ENCODE measurements around the gene GALNT12.

GALNT12 gene

DNA sequence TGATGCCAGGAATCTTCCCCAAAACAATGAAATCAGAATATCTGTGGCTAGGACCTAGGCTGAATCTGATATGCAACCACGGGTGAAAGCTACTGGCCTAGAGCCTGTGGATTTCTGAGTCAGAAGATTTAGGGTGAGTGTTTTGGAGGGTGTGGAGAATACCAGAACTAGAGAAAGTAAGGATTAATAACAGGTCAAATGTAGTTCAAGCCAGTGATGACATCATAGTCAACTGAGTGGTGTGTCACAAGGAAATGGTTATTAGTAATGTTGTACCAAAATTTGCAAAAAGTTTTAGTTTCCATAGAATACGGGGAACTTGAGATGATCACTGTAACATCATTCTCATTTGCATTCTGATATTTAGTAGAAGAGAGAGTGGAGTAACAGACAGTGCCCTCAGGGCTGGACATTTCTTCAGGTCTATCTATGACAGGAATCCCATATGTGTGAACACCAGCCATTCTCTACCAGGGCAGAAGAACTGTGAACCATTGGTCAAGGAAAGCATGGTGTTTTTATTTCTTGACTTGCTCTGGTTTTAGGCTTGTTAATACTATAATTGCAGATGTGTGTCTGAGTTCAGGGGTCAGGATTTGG, 3.7 kb downstream of the GALNT12 start (continued):
- TF ChIP-seq, protein P1, sequence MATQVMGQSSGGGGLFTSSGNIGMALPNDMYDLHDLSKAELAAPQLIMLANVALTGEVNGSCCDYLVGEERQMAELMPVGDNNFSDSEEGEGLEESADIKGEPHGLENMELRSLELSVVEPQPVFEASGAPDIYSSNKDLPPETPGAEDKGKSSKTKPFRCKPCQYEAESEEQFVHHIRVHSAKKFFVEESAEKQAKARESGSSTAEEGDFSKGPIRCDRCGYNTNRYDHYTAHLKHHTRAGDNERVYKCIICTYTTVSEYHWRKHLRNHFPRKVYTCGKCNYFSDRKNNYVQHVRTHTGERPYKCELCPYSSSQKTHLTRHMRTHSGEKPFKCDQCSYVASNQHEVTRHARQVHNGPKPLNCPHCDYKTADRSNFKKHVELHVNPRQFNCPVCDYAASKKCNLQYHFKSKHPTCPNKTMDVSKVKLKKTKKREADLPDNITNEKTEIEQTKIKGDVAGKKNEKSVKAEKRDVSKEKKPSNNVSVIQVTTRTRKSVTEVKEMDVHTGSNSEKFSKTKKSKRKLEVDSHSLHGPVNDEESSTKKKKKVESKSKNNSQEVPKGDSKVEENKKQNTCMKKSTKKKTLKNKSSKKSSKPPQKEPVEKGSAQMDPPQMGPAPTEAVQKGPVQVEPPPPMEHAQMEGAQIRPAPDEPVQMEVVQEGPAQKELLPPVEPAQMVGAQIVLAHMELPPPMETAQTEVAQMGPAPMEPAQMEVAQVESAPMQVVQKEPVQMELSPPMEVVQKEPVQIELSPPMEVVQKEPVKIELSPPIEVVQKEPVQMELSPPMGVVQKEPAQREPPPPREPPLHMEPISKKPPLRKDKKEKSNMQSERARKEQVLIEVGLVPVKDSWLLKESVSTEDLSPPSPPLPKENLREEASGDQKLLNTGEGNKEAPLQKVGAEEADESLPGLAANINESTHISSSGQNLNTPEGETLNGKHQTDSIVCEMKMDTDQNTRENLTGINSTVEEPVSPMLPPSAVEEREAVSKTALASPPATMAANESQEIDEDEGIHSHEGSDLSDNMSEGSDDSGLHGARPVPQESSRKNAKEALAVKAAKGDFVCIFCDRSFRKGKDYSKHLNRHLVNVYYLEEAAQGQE (tag by site-specific recombination; IDR thresholded peaks at IDR 0.05): no peak
- TF ChIP-seq PRDM1 (tag by site-specific recombination; IDR thresholded peaks at IDR 0.05): peak; percentile 47; the same call in 1 of the 2 replicates
- TF ChIP-seq ZNF366 (tag by site-specific recombination; conservative IDR thresholded peaks at IDR 0.05): peak; percentile 40; the same call in 1 of the 2 replicates
- TF ChIP-seq ZBTB21 (tag by site-specific recombination; IDR thresholded peaks at IDR 0.05): peak; percentile 31; the same call in 1 of the 2 replicates

DNA sequence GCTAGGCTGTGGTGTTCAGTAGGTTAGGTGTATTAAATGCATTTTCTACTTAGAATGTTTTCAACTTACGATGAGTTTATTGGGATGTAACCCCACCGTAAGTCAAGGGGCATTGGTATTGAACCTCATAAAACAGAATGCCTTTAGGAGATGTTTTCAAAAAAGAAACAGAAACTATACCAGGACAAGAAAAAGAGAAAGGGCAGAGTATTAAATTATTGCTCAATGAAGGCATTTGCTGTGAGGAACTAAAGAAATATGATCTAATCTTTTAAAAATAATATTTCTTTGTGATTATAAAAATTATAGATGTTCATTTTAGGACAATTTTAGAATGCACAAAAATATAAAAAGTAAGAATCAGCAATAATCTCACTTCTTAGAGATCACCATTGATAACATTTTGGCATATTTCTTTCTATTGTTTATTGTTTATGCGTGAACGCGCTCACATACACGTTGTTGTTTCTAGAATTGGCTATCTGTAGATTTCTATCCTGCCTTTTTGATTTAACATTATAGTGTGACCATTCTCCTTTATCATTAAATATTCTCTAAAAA, 8.0 kb downstream of the GALNT12 start:
- CTCF ChIA-PET: interaction anchor here (0.8 to 1.5 kb wide), 2 partner anchors 38 to 40 kb away, joined by 3 read pairs; no protein-coding TSS in a partner anchor
- Histone ChIP-seq H3K4me3 (ENCODE audit: low read depth, low read length) (no peak overlapping the region), H3K27ac (ENCODE audit: extremely low read depth, low read depth, low read length) (no peak overlapping the region), H3K9me3 (ENCODE audit: control insufficient read depth, insufficient read depth, low read depth, low read length) (no peaks in the 10 kb centered on the region), H3K4me1 (ENCODE audit: control insufficient read depth, insufficient read depth, low read length) (no peaks in the 10 kb centered on the region), H3K36me3 (ENCODE audit: control insufficient read depth in 2 of 2, insufficient read depth in 1 of 2, low read length in 2 of 2) (no peaks in the 10 kb centered on the region)
- POLR2A ChIA-PET: interaction anchor here (0.7 kb wide), 1 partner anchor 9 kb away, joined by 3 read pairs; no protein-coding TSS in a partner anchor
- TF ChIP-seq, protein P2, sequence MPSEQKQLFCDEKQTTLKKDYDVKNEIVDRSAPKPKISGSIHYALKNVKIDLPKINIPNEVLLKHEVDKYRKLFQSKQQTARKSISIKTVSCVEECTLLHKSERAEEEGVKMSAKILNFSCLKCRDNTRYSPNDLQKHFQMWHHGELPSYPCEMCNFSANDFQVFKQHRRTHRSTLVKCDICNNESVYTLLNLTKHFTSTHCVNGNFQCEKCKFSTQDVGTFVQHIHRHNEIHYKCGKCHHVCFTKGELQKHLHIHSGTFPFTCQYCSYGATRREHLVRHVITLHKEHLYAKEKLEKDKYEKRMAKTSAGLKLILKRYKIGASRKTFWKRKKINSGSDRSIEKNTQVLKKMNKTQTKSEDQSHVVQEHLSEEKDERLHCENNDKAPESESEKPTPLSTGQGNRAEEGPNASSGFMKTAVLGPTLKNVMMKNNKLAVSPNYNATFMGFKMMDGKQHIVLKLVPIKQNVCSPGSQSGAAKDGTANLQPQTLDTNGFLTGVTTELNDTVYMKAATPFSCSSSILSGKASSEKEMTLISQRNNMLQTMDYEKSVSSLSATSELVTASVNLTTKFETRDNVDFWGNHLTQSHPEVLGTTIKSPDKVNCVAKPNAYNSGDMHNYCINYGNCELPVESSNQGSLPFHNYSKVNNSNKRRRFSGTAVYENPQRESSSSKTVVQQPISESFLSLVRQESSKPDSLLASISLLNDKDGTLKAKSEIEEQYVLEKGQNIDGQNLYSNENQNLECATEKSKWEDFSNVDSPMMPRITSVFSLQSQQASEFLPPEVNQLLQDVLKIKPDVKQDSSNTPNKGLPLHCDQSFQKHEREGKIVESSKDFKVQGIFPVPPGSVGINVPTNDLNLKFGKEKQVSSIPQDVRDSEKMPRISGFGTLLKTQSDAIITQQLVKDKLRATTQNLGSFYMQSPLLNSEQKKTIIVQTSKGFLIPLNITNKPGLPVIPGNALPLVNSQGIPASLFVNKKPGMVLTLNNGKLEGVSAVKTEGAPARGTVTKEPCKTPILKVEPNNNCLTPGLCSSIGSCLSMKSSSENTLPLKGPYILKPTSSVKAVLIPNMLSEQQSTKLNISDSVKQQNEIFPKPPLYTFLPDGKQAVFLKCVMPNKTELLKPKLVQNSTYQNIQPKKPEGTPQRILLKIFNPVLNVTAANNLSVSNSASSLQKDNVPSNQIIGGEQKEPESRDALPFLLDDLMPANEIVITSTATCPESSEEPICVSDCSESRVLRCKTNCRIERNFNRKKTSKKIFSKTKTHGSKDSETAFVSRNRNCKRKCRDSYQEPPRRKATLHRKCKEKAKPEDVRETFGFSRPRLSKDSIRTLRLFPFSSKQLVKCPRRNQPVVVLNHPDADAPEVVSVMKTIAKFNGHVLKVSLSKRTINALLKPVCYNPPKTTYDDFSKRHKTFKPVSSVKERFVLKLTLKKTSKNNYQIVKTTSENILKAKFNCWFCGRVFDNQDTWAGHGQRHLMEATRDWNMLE (tag by site-specific recombination; conservative IDR thresholded peaks at IDR 0.05; ENCODE audit: low read depth): no peak
- TF ChIP-seq ZNF266 (tag by site-specific recombination; IDR thresholded peaks at IDR 0.05; ENCODE audit: low read depth) (no peak), ZNF664 (tag by site-specific recombination; IDR thresholded peaks at IDR 0.05) (no peak), ZNF747 (tag by site-specific recombination; IDR thresholded peaks at IDR 0.05) (no peak), ZNF837 (tag by site-specific recombination; IDR thresholded peaks at IDR 0.05) (no peak), KLF8 (tag by site-specific recombination; IDR thresholded peaks at IDR 0.05) (no peak), ZFP37 (tag by site-specific recombination; IDR thresholded peaks at IDR 0.05) (no peak), ZNF555 (tag by site-specific recombination; conservative IDR thresholded peaks at IDR 0.05) (no peak), ZNF169 (tag by site-specific recombination; IDR thresholded peaks at IDR 0.05) (no peak), ZNF624 (tag by site-specific recombination; IDR thresholded peaks at IDR 0.05) (no peak)
- TF ChIP-seq, protein P3, sequence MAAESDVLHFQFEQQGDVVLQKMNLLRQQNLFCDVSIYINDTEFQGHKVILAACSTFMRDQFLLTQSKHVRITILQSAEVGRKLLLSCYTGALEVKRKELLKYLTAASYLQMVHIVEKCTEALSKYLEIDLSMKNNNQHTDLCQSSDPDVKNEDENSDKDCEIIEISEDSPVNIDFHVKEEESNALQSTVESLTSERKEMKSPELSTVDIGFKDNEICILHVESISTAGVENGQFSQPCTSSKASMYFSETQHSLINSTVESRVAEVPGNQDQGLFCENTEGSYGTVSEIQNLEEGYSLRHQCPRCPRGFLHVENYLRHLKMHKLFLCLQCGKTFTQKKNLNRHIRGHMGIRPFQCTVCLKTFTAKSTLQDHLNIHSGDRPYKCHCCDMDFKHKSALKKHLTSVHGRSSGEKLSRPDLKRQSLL (tag by site-specific recombination; IDR thresholded peaks at IDR 0.05): no peak
- TF ChIP-seq, protein P4, sequence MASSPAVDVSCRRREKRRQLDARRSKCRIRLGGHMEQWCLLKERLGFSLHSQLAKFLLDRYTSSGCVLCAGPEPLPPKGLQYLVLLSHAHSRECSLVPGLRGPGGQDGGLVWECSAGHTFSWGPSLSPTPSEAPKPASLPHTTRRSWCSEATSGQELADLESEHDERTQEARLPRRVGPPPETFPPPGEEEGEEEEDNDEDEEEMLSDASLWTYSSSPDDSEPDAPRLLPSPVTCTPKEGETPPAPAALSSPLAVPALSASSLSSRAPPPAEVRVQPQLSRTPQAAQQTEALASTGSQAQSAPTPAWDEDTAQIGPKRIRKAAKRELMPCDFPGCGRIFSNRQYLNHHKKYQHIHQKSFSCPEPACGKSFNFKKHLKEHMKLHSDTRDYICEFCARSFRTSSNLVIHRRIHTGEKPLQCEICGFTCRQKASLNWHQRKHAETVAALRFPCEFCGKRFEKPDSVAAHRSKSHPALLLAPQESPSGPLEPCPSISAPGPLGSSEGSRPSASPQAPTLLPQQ (tag by site-specific recombination; IDR thresholded peaks at IDR 0.05): no peak

Data from HEK293 (cell line).